Measurements from ENCODE around the gene EVL.

Gene EVL, protein sequence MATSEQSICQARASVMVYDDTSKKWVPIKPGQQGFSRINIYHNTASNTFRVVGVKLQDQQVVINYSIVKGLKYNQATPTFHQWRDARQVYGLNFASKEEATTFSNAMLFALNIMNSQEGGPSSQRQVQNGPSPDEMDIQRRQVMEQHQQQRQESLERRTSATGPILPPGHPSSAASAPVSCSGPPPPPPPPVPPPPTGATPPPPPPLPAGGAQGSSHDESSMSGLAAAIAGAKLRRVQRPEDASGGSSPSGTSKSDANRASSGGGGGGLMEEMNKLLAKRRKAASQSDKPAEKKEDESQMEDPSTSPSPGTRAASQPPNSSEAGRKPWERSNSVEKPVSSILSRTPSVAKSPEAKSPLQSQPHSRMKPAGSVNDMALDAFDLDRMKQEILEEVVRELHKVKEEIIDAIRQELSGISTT

GRCh38 chr14:100065111-100065871 is at the start of gene EVL:
Gene EVL (plus strand): TSS chr14:100065422. CDS start chr14:100065501, 79 bp downstream.
- Mint-ChIP-seq H3K27ac (peak within 1 kb of the TSS in 1 of 3 experiments; percentile 40), H3K4me3 (no peak within 1 kb of the TSS), H3K9me3 (no peaks in the 10 kb centered on the region), H3K36me3 (ENCODE audit: low read depth) (peaks cover 9% of the 10 kb centered on the region), H3K27me3 (ENCODE audit: low read depth) (no peaks in the 10 kb centered on the region), H3K4me1 (peaks cover 11% of the 10 kb centered on the region)
- TF ChIP-seq, protein P1, sequence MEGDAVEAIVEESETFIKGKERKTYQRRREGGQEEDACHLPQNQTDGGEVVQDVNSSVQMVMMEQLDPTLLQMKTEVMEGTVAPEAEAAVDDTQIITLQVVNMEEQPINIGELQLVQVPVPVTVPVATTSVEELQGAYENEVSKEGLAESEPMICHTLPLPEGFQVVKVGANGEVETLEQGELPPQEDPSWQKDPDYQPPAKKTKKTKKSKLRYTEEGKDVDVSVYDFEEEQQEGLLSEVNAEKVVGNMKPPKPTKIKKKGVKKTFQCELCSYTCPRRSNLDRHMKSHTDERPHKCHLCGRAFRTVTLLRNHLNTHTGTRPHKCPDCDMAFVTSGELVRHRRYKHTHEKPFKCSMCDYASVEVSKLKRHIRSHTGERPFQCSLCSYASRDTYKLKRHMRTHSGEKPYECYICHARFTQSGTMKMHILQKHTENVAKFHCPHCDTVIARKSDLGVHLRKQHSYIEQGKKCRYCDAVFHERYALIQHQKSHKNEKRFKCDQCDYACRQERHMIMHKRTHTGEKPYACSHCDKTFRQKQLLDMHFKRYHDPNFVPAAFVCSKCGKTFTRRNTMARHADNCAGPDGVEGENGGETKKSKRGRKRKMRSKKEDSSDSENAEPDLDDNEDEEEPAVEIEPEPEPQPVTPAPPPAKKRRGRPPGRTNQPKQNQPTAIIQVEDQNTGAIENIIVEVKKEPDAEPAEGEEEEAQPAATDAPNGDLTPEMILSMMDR (IDR thresholded peaks at IDR 0.05; ENCODE audit: unreplicated experiment in 3 of 3), result no peak

- TF ChIP-seq, protein P1 (IDR thresholded peaks at IDR 0.05; ENCODE audit: unreplicated experiment in 3 of 3), result no peak
- Mint-ChIP-seq H3K36me3 (ENCODE audit: low read depth) (peaks cover 18% of the 10 kb centered on the region), H3K9me3 (peaks cover 2% of the 10 kb centered on the region), H3K4me3 (no peak overlapping the region), H3K4me1 (peaks cover 60% of the 10 kb centered on the region), H3K27me3 (ENCODE audit: low read depth) (no peaks in the 10 kb centered on the region), H3K27ac (peak overlapping the region; percentile 6 to 80 (median 8))
Observed at GRCh38 chr14:100017553-100017952, 47.7 kb upstream of the EVL start.

GRCh38 chr14:100018054-100018453 is 47.2 kb upstream of the EVL start:
- Mint-ChIP-seq H3K4me3 (peak overlapping the region in 1 of 3 experiments; percentile 50), H3K36me3 (ENCODE audit: low read depth) (peaks cover 14% of the 10 kb centered on the region), H3K4me1 (peaks cover 56% of the 10 kb centered on the region), H3K27me3 (ENCODE audit: low read depth) (no peaks in the 10 kb centered on the region), H3K9me3 (peaks cover 2% of the 10 kb centered on the region), H3K27ac (peak overlapping the region; percentile 46 to 91 (median 80))
- TF ChIP-seq, protein P1 (IDR thresholded peaks at IDR 0.05; ENCODE audit: unreplicated experiment in 3 of 3), result no peak

DNA sequence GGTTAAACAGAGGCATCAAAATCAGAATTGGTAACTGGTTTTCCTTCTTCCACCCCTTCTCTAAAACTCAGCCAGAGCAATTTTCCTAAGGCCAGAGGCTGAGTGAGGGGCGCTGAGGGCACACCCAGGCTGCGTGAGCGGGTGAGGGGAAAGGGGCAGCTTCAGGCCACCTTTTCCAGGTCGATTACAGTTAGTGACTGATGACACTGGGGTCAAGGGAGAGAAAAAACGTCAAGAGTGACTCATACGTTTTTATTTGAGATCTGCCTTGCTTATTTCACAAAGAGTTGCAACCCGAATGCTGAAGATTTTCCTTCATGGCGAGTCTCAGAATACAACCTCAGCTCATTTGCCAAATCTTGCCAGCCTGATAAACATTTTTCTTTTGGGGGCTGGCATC is 46.7 kb upstream of the EVL start:
- no peaks in the 10 kb centered on the region for H3K27me3 Mint-ChIP-seq (ENCODE audit: low read depth)
- TF ChIP-seq, protein P1 (IDR thresholded peaks at IDR 0.05; ENCODE audit: unreplicated experiment in 3 of 3), result no peak
- H3K9me3 Mint-ChIP-seq, result no peaks in the 10 kb centered on the region
- H3K4me3 Mint-ChIP-seq, result no peak overlapping the region
- H3K36me3 Mint-ChIP-seq (ENCODE audit: low read depth), result peaks cover 10% of the 10 kb centered on the region
- H3K27ac Mint-ChIP-seq, result peak overlapping the region; percentile 73 to 91 (median 80)
- H3K4me1 Mint-ChIP-seq, result peaks cover 57% of the 10 kb centered on the region

GRCh38 chr14:100019156-100019744 is 46.0 kb upstream of the EVL start:
- Mint-ChIP-seq H3K4me1 (peaks cover 63% of the 10 kb centered on the region), H3K4me3 (peak overlapping the region; percentile 17 to 57 (median 47)), H3K27me3 (ENCODE audit: low read depth) (no peaks in the 10 kb centered on the region), H3K36me3 (ENCODE audit: low read depth) (peaks cover 5% of the 10 kb centered on the region), H3K9me3 (no peaks in the 10 kb centered on the region), H3K27ac (peak overlapping the region; percentile 73 to 91 (median 75))
- TF ChIP-seq, protein P1 (IDR thresholded peaks at IDR 0.05; ENCODE audit: unreplicated experiment in 3 of 3), result no peak

Measured in nephron (organoid).